Ishikawa (cell line): ENCODE data around the gene COA1.

Source experiments
- CEBPB ChIP-seq: IDR thresholded peaks from 2 replicates; pipeline ENCODE4 v1.6.1; 2012
- EGR1 ChIP-seq: IDR thresholded peaks from 2 replicates; pipeline ENCODE4 v1.6.1; 2012
- EP300 ChIP-seq: IDR thresholded peaks from 2 replicates; pipeline ENCODE4 v1.6.1; 2012; ENCODE audit warnings: borderline replicate concordance
- FOXM1 ChIP-seq: IDR thresholded peaks from 2 replicates; pipeline ENCODE4 v1.6.1; 2012; ENCODE audit warnings: low read depth, borderline replicate concordance
- TAF1 ChIP-seq: IDR thresholded peaks from 2 replicates; pipeline ENCODE4 v1.6.1; 2012; ENCODE audit warnings: low read depth, mild to moderate bottlenecking
- YY1 ChIP-seq: IDR thresholded peaks from 2 replicates; pipeline ENCODE4 v1.6.1; 2012; ENCODE audit warnings: low read depth
- TF ChIP-seq, protein P1 (sequence below): IDR thresholded peaks from 2 replicates; pipeline ENCODE4 v1.6.1; 2012; ENCODE audit warnings: low read depth, mild to moderate bottlenecking
- TF ChIP-seq, protein P2 (sequence below): IDR thresholded peaks from 2 replicates; pipeline ENCODE4 v1.6.1; 2012

- no peak for TF ChIP-seq TAF1
- no peak for TF ChIP-seq EP300
- TF ChIP-seq EGR1, result no peak
- TF ChIP-seq, protein P1, sequence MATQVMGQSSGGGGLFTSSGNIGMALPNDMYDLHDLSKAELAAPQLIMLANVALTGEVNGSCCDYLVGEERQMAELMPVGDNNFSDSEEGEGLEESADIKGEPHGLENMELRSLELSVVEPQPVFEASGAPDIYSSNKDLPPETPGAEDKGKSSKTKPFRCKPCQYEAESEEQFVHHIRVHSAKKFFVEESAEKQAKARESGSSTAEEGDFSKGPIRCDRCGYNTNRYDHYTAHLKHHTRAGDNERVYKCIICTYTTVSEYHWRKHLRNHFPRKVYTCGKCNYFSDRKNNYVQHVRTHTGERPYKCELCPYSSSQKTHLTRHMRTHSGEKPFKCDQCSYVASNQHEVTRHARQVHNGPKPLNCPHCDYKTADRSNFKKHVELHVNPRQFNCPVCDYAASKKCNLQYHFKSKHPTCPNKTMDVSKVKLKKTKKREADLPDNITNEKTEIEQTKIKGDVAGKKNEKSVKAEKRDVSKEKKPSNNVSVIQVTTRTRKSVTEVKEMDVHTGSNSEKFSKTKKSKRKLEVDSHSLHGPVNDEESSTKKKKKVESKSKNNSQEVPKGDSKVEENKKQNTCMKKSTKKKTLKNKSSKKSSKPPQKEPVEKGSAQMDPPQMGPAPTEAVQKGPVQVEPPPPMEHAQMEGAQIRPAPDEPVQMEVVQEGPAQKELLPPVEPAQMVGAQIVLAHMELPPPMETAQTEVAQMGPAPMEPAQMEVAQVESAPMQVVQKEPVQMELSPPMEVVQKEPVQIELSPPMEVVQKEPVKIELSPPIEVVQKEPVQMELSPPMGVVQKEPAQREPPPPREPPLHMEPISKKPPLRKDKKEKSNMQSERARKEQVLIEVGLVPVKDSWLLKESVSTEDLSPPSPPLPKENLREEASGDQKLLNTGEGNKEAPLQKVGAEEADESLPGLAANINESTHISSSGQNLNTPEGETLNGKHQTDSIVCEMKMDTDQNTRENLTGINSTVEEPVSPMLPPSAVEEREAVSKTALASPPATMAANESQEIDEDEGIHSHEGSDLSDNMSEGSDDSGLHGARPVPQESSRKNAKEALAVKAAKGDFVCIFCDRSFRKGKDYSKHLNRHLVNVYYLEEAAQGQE, result no peak
- TF ChIP-seq CEBPB, result no peak
- TF ChIP-seq FOXM1, result no peak
- TF ChIP-seq, protein P2, sequence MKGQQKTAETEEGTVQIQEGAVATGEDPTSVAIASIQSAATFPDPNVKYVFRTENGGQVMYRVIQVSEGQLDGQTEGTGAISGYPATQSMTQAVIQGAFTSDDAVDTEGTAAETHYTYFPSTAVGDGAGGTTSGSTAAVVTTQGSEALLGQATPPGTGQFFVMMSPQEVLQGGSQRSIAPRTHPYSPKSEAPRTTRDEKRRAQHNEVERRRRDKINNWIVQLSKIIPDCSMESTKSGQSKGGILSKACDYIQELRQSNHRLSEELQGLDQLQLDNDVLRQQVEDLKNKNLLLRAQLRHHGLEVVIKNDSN, result no peak
- TF ChIP-seq YY1, result no peak
Measured at GRCh38 chr7:43695365-43695764, 34.0 kb downstream of the COA1 start.
